ENCODE data around the gene SLC41A3.

Gene SLC41A3

GRCh38 chr3:126110431-126111125 lies 26.7 kb upstream of the SLC41A3 start:
- no peak for DNase-seq
- Histone ChIP-seq H3K27me3 (ENCODE audit: insufficient read depth, low read length, poor library complexity) (no peaks in the 10 kb centered on the region), H3K4me2 (ENCODE audit: low read length) (no peak overlapping the region), H4K5ac (ENCODE audit: low read length) (no peak overlapping the region), H2BK120ac (ENCODE audit: low read depth, low read length) (no peak overlapping the region), H3K4ac (ENCODE audit: low read depth, low read length) (no peak overlapping the region), H3K56ac (ENCODE audit: low read length) (no peak overlapping the region), H2BK15ac (replicated peaks; ENCODE audit: low read depth) (no peak overlapping the region), H2AK5ac (ENCODE audit: low read length) (no peak overlapping the region), H3K4me1 (ENCODE audit: control insufficient read depth, low read depth, low read length) (no peaks in the 10 kb centered on the region), H3K4me3 (ENCODE audit: low read length) (no peak overlapping the region), H2BK5ac (ENCODE audit: low read length) (no peak overlapping the region), H3K18ac (ENCODE audit: low read length) (no peak overlapping the region), H3K27ac (ENCODE audit: low read depth, low read length) (no peak overlapping the region), H3K36me3 (ENCODE audit: control insufficient read depth, insufficient read depth, low read length) (no peaks in the 10 kb centered on the region), H3K79me2 (ENCODE audit: control insufficient read depth, insufficient read depth, low read length) (no peaks in the 10 kb centered on the region), H3K79me1 (ENCODE audit: low read length) (no peaks in the 10 kb centered on the region), H3K9ac (ENCODE audit: low read length) (no peak overlapping the region), H4K8ac (ENCODE audit: low read depth, low read length) (no peak overlapping the region), H3K23ac (ENCODE audit: low read length) (no peak overlapping the region)
- no CpG with 5 or more reads among the region's 12 CpGs for WGBS (ENCODE audit: extremely low coverage, insufficient coverage, low lambda C conversion rate)

- WGBS (ENCODE audit: extremely low coverage, insufficient coverage, low lambda C conversion rate), result no CpG with 5 or more reads among the region's 10 CpGs
- Histone ChIP-seq H4K8ac (ENCODE audit: low read depth, low read length) (no peak overlapping the region), H3K4ac (ENCODE audit: low read depth, low read length) (no peak overlapping the region), H2BK15ac (replicated peaks; ENCODE audit: low read depth) (no peak overlapping the region), H3K4me3 (ENCODE audit: low read length) (no peak overlapping the region), H3K79me1 (ENCODE audit: low read length) (no peaks in the 10 kb centered on the region), H3K36me3 (ENCODE audit: control insufficient read depth, insufficient read depth, low read length) (no peaks in the 10 kb centered on the region), H2BK5ac (ENCODE audit: low read length) (no peak overlapping the region), H3K56ac (ENCODE audit: low read length) (no peak overlapping the region), H3K9ac (ENCODE audit: low read length) (no peak overlapping the region), H2BK120ac (ENCODE audit: low read depth, low read length) (no peak overlapping the region), H3K23ac (ENCODE audit: low read length) (no peak overlapping the region), H3K18ac (ENCODE audit: low read length) (no peak overlapping the region), H3K79me2 (ENCODE audit: control insufficient read depth, insufficient read depth, low read length) (no peaks in the 10 kb centered on the region), H3K4me2 (ENCODE audit: low read length) (no peak overlapping the region), H2AK5ac (ENCODE audit: low read length) (no peak overlapping the region), H4K5ac (ENCODE audit: low read length) (no peak overlapping the region), H3K27ac (ENCODE audit: low read depth, low read length) (no peak overlapping the region), H3K27me3 (ENCODE audit: insufficient read depth, low read length, poor library complexity) (no peaks in the 10 kb centered on the region), H3K4me1 (ENCODE audit: control insufficient read depth, low read depth, low read length) (no peaks in the 10 kb centered on the region)
- DNase-seq, result no peak
These were observed 25.9 kb upstream of the SLC41A3 start for GRCh38 chr3:126109880-126110235.

GRCh38 chr3:126109146-126109879 lies 25.4 kb upstream of the SLC41A3 start:
- H3K9ac ChIP-seq (ENCODE audit: low read length), result no peak overlapping the region
- no peak overlapping the region for H3K27ac ChIP-seq (ENCODE audit: low read depth, low read length)
- no peak overlapping the region for H4K8ac ChIP-seq (ENCODE audit: low read depth, low read length)
- H3K36me3 ChIP-seq (ENCODE audit: control insufficient read depth, insufficient read depth, low read length), result no peaks in the 10 kb centered on the region
- no peak overlapping the region for H3K23ac ChIP-seq (ENCODE audit: low read length)
- H3K4ac ChIP-seq (ENCODE audit: low read depth, low read length), result no peak overlapping the region
- H2AK5ac ChIP-seq (ENCODE audit: low read length), result no peak overlapping the region
- H3K56ac ChIP-seq (ENCODE audit: low read length), result no peak overlapping the region
- H3K4me2 ChIP-seq (ENCODE audit: low read length), result no peak overlapping the region
- H4K5ac ChIP-seq (ENCODE audit: low read length), result no peak overlapping the region
- no peak overlapping the region for H3K4me3 ChIP-seq (ENCODE audit: low read length)
- no peak overlapping the region for H2BK15ac ChIP-seq (replicated peaks; ENCODE audit: low read depth)
- no peak for DNase-seq
- no peak overlapping the region for H3K18ac ChIP-seq (ENCODE audit: low read length)
- WGBS (ENCODE audit: extremely low coverage, insufficient coverage, low lambda C conversion rate), result no CpG with 5 or more reads among the region's 13 CpGs
- no peaks in the 10 kb centered on the region for H3K79me2 ChIP-seq (ENCODE audit: control insufficient read depth, insufficient read depth, low read length)
- H3K4me1 ChIP-seq (ENCODE audit: control insufficient read depth, low read depth, low read length), result no peaks in the 10 kb centered on the region
- H2BK5ac ChIP-seq (ENCODE audit: low read length), result no peak overlapping the region
- H3K27me3 ChIP-seq (ENCODE audit: insufficient read depth, low read length, poor library complexity), result no peaks in the 10 kb centered on the region
- H3K79me1 ChIP-seq (ENCODE audit: low read length), result no peaks in the 10 kb centered on the region
- H2BK120ac ChIP-seq (ENCODE audit: low read depth, low read length), result no peak overlapping the region

- Histone ChIP-seq H4K8ac (ENCODE audit: low read depth, low read length) (no peak overlapping the region), H3K4me1 (ENCODE audit: control insufficient read depth, low read depth, low read length) (no peaks in the 10 kb centered on the region), H3K27ac (ENCODE audit: low read depth, low read length) (no peak overlapping the region), H3K79me2 (ENCODE audit: control insufficient read depth, insufficient read depth, low read length) (no peaks in the 10 kb centered on the region), H3K4me3 (ENCODE audit: low read length) (no peak overlapping the region), H3K79me1 (ENCODE audit: low read length) (no peaks in the 10 kb centered on the region), H3K4ac (ENCODE audit: low read depth, low read length) (no peak overlapping the region), H4K5ac (ENCODE audit: low read length) (no peak overlapping the region), H2BK5ac (ENCODE audit: low read length) (no peak overlapping the region), H3K23ac (ENCODE audit: low read length) (no peak overlapping the region), H2AK5ac (ENCODE audit: low read length) (no peak overlapping the region), H3K9ac (ENCODE audit: low read length) (no peak overlapping the region), H3K36me3 (ENCODE audit: control insufficient read depth, insufficient read depth, low read length) (no peaks in the 10 kb centered on the region), H3K27me3 (ENCODE audit: insufficient read depth, low read length, poor library complexity) (no peaks in the 10 kb centered on the region), H2BK120ac (ENCODE audit: low read depth, low read length) (no peak overlapping the region), H3K56ac (ENCODE audit: low read length) (no peak overlapping the region), H3K18ac (ENCODE audit: low read length) (no peak overlapping the region), H2BK15ac (replicated peaks; ENCODE audit: low read depth) (no peak overlapping the region), H3K4me2 (ENCODE audit: low read length) (no peak overlapping the region)
- WGBS (ENCODE audit: extremely low coverage, insufficient coverage, low lambda C conversion rate), result no CpG with 5 or more reads among the region's 5 CpGs
- DNase-seq, result no peak
These were observed 24.7 kb upstream of the SLC41A3 start for GRCh38 chr3:126108676-126109050.

GRCh38 chr3:126107957-126108675 lies 24.2 kb upstream of the SLC41A3 start:
- Histone ChIP-seq H3K4ac (ENCODE audit: low read depth, low read length) (no peak overlapping the region), H3K4me1 (ENCODE audit: control insufficient read depth, low read depth, low read length) (no peaks in the 10 kb centered on the region), H3K9ac (ENCODE audit: low read length) (no peak overlapping the region), H3K27ac (ENCODE audit: low read depth, low read length) (no peak overlapping the region), H3K36me3 (ENCODE audit: control insufficient read depth, insufficient read depth, low read length) (no peaks in the 10 kb centered on the region), H3K23ac (ENCODE audit: low read length) (no peak overlapping the region), H3K4me2 (ENCODE audit: low read length) (no peak overlapping the region), H2BK15ac (replicated peaks; ENCODE audit: low read depth) (no peak overlapping the region), H2BK5ac (ENCODE audit: low read length) (no peak overlapping the region), H4K5ac (ENCODE audit: low read length) (no peak overlapping the region), H3K18ac (ENCODE audit: low read length) (no peak overlapping the region), H3K56ac (ENCODE audit: low read length) (no peak overlapping the region), H3K79me2 (ENCODE audit: control insufficient read depth, insufficient read depth, low read length) (no peaks in the 10 kb centered on the region), H3K27me3 (ENCODE audit: insufficient read depth, low read length, poor library complexity) (no peaks in the 10 kb centered on the region), H3K4me3 (ENCODE audit: low read length) (no peak overlapping the region), H4K8ac (ENCODE audit: low read depth, low read length) (no peak overlapping the region), H2AK5ac (ENCODE audit: low read length) (no peak overlapping the region), H2BK120ac (ENCODE audit: low read depth, low read length) (no peak overlapping the region), H3K79me1 (ENCODE audit: low read length) (no peaks in the 10 kb centered on the region)
- DNase-seq, result no peak
- WGBS (ENCODE audit: extremely low coverage, insufficient coverage, low lambda C conversion rate), result no CpG with 5 or more reads among the region's 8 CpGs

Data from mesendoderm (in vitro differentiated cells).